ENCODE results near the gene ANKRD42. TPM values are rescaled to one million over a fixed set of nuclear protein-coding genes. Genes with fewer than 3 reads are reported as not detected.

Gene ANKRD42
- total RNA-seq, 1 experiment from 2014 or later = 5.4 TPM

DNA sequence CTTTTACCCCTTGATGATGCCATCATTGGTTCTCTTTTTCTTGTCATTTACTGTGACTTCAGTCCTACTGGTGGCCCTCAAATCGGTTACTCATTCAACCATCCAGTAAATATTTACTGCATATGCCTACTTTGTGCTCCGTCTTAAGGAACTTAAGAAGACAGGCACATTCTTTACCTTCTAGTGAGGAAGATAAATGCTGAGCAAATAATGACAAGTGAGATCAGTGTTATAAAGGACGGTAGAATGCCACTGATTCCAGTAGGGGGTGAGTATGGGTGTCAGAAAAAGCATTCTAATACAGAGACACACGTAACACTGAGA, 1.6 kb downstream of the ANKRD42 start:
- intact Hi-C loops (cut with micrococcal nuclease) = no loop called here
- no TSS peak for BruUV-seq (replicated peaks)
- Histone ChIP-seq H3K4me3 (replicated peaks in 1 of 2; ENCODE audit: low read depth in 1 of 2, low read length in 2 of 2) (peak overlapping the region; percentile 56 to 85; a peak in 3 of 4 replicates), H3K9me2 (ENCODE audit: insufficient read depth) (no peaks in the 10 kb centered on the region), H3K9me3 (ENCODE audit: control insufficient read depth in 1 of 2, insufficient read depth in 1 of 2, low read depth in 1 of 2, low read length in 2 of 2) (no peaks in the 10 kb centered on the region), H3K4me1 (ENCODE audit: control insufficient read depth in 1 of 2, insufficient read depth in 2 of 2, low read length in 2 of 2) (peaks cover 12 to 19% of the 10 kb centered on the region in 2 experiments), H2AFZ (ENCODE audit: low read depth, low read length, poor library complexity, severe bottlenecking) (no peak overlapping the region), H3K27ac (ENCODE audit: low read depth, low read length) (no peak overlapping the region), H3K27me3 (ENCODE audit: insufficient read depth, low read length) (no peaks in the 10 kb centered on the region), H3K9ac (ENCODE audit: low read length) (peak overlapping the region; percentile 88; the same call in 1 of the 2 replicates), H3K4me2 (ENCODE audit: low read length) (peak overlapping the region; percentile 99), H4K20me1 (ENCODE audit: insufficient read depth) (no peaks in the 10 kb centered on the region), H3K36me3 (ENCODE audit: control insufficient read depth in 1 of 2, insufficient read depth in 2 of 2, low read length in 2 of 2) (peaks cover 9 to 12% of the 10 kb centered on the region in 2 experiments; a peak in 3 of 4 replicates), H3K79me2 (ENCODE audit: insufficient read depth, low read length) (peaks cover 21% of the 10 kb centered on the region)
- TF ChIP-seq, protein P1, sequence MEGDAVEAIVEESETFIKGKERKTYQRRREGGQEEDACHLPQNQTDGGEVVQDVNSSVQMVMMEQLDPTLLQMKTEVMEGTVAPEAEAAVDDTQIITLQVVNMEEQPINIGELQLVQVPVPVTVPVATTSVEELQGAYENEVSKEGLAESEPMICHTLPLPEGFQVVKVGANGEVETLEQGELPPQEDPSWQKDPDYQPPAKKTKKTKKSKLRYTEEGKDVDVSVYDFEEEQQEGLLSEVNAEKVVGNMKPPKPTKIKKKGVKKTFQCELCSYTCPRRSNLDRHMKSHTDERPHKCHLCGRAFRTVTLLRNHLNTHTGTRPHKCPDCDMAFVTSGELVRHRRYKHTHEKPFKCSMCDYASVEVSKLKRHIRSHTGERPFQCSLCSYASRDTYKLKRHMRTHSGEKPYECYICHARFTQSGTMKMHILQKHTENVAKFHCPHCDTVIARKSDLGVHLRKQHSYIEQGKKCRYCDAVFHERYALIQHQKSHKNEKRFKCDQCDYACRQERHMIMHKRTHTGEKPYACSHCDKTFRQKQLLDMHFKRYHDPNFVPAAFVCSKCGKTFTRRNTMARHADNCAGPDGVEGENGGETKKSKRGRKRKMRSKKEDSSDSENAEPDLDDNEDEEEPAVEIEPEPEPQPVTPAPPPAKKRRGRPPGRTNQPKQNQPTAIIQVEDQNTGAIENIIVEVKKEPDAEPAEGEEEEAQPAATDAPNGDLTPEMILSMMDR (IDR thresholded peaks at IDR 0.05 in 2 of 3, conservative IDR thresholded peaks at IDR 0.05 in 1 of 3; ENCODE audit: borderline replicate concordance in 1 of 3, insufficient read depth in 1 of 3, low read depth in 2 of 3, low read length in 2 of 3) = no peak
- TF ChIP-seq ZNF274 (IDR thresholded peaks at IDR 0.05; ENCODE audit: low read depth, low read length) (no peak), POLR2A (IDR thresholded peaks at IDR 0.05; ENCODE audit: borderline replicate concordance, extremely low read depth, insufficient read depth, insufficient read length) (no peak), EZH2phosphoT487 (IDR thresholded peaks at IDR 0.05; ENCODE audit: borderline replicate concordance) (no peak), SP1 (IDR thresholded peaks at IDR 0.05; ENCODE audit: low read depth) (no peak), JUND (IDR thresholded peaks at IDR 0.05) (no peak), SRF (IDR thresholded peaks at IDR 0.05; ENCODE audit: low read depth) (no peak), EZH2 (IDR thresholded peaks at IDR 0.05) (no peak)
- TF ChIP-seq, protein P2, sequence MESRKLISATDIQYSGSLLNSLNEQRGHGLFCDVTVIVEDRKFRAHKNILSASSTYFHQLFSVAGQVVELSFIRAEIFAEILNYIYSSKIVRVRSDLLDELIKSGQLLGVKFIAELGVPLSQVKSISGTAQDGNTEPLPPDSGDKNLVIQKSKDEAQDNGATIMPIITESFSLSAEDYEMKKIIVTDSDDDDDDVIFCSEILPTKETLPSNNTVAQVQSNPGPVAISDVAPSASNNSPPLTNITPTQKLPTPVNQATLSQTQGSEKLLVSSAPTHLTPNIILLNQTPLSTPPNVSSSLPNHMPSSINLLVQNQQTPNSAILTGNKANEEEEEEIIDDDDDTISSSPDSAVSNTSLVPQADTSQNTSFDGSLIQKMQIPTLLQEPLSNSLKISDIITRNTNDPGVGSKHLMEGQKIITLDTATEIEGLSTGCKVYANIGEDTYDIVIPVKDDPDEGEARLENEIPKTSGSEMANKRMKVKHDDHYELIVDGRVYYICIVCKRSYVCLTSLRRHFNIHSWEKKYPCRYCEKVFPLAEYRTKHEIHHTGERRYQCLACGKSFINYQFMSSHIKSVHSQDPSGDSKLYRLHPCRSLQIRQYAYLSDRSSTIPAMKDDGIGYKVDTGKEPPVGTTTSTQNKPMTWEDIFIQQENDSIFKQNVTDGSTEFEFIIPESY (IDR thresholded peaks at IDR 0.05; ENCODE audit: extremely low read depth, insufficient replicate concordance, low read length) = no peak
- TF ChIP-seq, protein P3, sequence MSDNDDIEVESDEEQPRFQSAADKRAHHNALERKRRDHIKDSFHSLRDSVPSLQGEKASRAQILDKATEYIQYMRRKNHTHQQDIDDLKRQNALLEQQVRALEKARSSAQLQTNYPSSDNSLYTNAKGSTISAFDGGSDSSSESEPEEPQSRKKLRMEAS (IDR thresholded peaks at IDR 0.05) = no peak
- TF ChIP-seq, protein P4, sequence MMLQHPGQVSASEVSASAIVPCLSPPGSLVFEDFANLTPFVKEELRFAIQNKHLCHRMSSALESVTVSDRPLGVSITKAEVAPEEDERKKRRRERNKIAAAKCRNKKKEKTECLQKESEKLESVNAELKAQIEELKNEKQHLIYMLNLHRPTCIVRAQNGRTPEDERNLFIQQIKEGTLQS (IDR thresholded peaks at IDR 0.05) = no peak
- TF ChIP-seq, protein P5, sequence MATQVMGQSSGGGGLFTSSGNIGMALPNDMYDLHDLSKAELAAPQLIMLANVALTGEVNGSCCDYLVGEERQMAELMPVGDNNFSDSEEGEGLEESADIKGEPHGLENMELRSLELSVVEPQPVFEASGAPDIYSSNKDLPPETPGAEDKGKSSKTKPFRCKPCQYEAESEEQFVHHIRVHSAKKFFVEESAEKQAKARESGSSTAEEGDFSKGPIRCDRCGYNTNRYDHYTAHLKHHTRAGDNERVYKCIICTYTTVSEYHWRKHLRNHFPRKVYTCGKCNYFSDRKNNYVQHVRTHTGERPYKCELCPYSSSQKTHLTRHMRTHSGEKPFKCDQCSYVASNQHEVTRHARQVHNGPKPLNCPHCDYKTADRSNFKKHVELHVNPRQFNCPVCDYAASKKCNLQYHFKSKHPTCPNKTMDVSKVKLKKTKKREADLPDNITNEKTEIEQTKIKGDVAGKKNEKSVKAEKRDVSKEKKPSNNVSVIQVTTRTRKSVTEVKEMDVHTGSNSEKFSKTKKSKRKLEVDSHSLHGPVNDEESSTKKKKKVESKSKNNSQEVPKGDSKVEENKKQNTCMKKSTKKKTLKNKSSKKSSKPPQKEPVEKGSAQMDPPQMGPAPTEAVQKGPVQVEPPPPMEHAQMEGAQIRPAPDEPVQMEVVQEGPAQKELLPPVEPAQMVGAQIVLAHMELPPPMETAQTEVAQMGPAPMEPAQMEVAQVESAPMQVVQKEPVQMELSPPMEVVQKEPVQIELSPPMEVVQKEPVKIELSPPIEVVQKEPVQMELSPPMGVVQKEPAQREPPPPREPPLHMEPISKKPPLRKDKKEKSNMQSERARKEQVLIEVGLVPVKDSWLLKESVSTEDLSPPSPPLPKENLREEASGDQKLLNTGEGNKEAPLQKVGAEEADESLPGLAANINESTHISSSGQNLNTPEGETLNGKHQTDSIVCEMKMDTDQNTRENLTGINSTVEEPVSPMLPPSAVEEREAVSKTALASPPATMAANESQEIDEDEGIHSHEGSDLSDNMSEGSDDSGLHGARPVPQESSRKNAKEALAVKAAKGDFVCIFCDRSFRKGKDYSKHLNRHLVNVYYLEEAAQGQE (IDR thresholded peaks at IDR 0.05; ENCODE audit: low read depth) = no peak
- DNase-seq (ENCODE audit: low read depth, low spot score) (no peak), ATAC-seq (no peak)
- RAD21 ChIA-PET (ENCODE audit: low non-redundant PET in 1 of 2, low total read pairs in 2 of 2, uncharacterized antibody in 2 of 2, unreplicated experiment in 2 of 2) = no interaction called here
- POLR2A ChIA-PET = no interaction called here
- CTCF ChIA-PET = no interaction called here

Measured in HCT116 (cell line).